DMS79 treated with DMSO at 0.1 percent for 48 hours (cell line): ENCODE data around the gene OR12D1.
"Not testable (repeated sequence)": the region's sequence is repeated elsewhere in the genome, so short reads cannot be mapped to it uniquely, and the experiment has no call there.

Source experiments
- DNase-seq: peaks from one replicate; lab custom pipeline; 2025; lab: John Stamatoyannopoulos, UW

The OR12D1 gene

DNA sequence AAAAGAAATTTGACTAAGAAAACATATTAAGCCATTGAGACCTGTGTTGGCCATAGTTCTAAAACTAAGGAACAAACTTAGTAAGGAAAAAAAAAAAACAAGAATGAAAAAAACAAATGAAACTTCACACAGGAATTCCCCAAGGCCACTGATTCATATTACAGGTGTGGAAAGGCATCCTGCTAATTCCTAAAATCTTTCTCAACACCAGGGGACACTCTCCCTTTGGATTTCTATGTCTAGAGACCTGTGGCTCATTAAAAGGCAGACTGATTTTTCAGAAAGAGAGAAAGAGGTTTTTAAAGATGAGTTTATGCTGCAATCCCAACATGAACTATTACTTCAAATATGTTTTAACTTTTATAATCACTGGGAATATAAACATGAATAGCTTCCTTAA, at the start of gene OR12D1:
OR12D1 (plus strand) TSS at position 341 of the 400 bp plus-strand sequence.
- no peak for DNase-seq

DNA sequence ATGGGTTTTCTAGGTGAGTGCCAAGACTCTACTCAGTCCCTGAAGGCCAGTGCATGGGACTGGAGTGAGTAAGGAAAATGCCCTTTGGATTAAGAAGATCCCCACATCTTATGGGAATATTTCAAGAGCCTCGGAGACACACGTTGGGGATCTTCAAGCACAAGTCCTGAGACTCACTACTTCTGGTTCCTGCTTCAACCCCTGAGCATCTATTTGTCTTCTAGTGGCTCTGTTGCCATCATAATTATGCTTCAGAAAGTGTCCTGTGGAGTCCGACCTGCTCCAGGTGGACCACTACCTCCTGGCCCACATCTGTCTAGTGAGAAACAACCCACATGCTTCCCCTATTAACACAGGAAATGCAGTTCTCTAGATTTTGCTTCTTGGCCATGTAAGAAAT, 46.0 kb upstream of the OR12D1 start, which contains the start of gene OR5V1:
OR5V1 (minus strand) TSS at position 101 of the 400 bp plus-strand sequence. CDS start 12,670 bp downstream, outside the sequence.
- DNase-seq: no peak

DNA sequence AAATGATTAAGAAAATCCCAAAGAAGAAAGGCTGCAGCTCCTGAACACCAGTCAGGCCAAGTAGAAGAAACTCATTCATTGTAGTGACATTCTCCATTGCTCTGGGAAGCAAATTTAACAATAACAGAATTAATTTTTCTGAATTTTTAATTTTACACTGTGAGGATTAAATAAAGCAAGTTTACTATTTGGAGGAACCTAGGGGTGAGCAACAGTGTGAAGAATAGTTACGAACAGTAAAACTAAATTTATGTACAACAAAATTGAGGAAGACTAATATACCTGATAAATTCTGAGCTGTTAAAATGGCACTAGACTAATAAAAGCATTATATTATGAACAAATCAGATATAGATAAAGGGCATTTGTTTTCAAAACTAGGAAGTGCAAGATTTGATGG, 39.5 kb upstream of the OR12D1 start, which contains the start of gene OR12D3:
OR12D3 (minus strand) TSS at position 101 of the 400 bp plus-strand sequence; CDS start at position 97, 4 bp downstream.
- DNase-seq: no peak

DNA sequence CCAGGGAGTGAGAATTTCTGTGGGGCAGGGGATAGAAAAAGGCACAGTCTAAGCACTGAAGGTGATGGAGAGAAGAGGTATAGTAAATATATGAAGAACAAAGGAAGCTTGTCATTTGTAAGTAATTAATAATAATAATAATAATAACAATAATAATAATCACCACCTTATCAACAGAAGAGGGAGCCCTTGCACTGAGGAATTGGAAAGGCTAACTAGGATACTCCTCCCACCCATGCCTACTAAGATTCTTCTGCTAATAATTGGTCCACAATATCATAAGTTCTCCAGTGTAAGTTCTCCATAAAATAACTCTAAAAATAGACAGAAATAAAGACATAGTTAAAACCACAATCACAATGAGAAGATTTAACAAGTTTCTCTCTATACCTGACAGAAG, 38.7 kb upstream of the OR12D1 start:
- DNase-seq: no peak

DNA sequence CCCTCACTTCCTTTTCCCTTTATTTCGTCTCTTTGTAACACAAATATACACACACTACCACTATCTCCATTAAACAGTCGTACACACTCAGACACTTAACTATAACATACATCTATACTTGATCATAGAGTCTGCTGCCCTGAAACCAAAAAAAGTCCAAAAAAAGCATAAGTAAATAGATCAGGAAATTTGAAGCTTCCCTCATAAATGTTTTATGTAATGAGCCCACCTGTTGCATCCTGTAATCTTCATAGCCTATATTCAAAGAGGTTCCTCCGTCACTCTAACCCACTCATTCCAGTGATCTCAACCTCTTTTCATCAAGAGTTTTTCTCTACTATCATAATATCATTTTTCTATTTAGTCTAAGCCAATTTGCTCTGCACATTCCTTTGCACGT, 26.2 kb upstream of the OR12D1 start:
- no peak for DNase-seq

DNA sequence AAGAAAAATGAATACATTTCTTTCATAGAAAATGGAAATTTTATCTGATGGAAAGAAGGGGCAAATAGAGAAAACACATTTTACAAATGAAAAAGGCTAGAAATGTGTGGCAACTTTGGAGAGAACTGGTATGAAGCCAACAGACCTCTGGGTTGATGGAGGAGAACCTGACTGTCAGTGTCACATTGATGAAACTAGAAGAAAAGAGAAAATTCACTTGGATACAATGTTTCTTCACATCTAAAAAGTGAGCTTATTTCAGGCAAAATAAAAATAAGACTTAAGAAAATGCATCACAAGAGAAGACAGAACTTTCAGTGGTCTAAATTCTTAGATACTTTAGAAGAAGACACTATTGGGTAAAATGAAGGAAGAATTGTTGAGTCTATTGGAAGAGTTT, 19.4 kb upstream of the OR12D1 start, which contains the start of gene OR12D2:
OR12D2 (plus strand) TSS at position 301 of the 400 bp plus-strand sequence. CDS start 1,069 bp downstream, outside the sequence.
- DNase-seq: no peak

DNA sequence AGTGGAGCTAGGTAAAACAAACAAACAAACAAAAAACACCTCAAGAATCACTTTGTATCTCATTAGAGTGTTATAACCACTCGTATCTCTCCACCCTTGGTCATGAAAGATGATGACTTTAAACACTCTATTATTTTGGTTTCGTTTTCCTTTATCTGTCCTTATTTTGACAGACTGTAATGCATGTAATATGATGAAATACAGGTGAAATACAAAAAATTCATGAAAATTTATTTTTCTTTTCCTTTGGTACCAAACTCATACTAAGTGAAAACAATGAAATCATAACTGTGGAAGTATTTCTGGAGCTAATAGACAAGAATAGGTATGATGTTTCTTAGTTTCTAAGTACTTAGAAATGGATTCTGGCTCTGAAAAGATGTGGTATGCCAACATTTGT, 15.2 kb upstream of the OR12D1 start:
- no peak for DNase-seq

DNA sequence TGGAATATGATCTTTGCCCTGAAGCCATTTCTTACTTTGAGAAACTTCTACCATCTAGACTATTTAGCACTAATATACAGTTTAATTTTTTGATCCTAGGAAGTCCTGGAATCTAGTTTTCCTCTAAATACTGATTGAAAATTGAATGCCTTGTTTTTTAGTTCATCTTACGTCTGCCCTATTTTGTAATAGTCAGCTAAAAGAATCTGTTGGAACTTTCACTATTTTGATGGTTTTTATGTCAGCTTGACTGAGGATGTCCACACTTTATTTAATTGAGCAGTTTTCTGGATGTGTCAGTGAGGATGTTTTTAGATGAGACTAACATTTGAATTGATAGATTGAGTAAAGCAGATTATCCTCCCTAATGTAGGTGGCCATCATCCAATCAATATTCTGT, 10.9 kb upstream of the OR12D1 start:
- no peak for DNase-seq

DNA sequence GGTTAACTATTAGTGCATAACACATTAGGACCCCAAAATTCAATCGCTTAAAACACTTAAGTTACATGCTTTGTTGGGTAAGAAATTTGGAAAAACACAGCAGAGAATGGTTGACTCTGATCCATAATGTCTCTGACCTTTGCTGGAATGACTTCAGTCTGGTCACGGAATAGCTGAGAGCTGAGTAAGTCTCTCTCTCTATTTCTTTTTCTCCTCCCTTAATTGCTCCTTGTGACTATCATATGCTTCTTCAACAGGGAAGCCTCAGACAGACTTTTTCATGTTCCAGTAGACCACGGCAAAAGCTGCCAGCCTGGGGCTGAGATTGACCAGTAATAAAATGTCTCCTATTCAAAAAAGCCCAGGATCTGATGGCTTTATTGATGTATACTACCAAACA, 4.8 kb downstream of the OR12D1 start:
- DNase-seq: no peak

DNA sequence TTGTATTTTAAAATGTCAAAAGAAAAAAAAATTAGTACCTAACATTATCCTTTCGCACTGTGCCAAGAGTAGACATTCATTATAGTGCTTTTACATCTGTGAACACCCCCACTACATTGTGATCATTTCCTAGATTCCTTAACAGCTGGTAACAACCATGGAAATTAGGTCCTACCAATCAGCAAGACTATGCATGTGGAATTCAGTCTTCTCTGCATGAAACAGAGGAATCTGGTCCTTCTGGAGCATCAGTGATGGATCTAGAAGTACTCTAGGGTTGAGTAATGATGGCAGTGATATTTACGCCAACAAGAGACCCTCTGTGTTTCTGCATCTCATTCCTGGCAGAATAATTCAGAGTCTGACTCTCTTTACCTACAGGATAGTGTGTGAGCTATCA, 9.4 kb downstream of the OR12D1 start:
- DNase-seq: no peak

DNA sequence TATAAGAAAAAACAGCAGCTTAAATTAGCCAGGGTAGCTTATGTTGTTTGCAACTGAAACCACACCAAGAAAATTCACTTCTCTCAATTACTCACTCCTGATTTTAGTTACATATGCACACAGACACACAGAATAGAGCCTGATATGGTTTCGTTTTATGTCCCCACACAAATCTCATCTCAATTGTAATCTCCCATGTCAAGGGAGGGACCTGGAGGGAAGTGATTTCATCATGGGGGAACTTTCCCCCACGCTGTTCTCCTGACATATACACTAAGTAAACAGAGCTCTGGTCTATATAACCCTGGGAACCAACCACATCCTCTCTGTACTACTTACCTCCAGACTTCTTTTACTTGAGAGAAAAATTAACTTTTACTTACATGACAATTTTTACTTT, 9.8 kb downstream of the OR12D1 start:
- no peak for DNase-seq

DNA sequence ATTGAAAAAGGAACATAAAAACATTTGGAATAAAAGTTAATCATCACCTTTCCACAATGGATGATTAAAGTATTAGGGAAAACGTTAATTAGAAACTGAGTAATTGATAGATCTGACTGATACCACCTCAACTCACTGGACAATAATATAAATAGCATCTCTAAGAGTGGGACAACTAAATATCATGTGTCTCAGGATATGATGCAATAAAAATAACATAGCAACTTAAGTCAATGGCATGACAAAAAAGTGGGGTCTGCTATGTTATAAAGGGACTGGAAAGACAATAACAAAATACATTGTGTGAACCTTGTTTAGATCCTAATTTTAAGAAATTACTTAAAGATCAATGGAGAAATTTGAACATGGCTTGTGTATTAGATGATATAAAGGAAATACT, 10.3 kb downstream of the OR12D1 start:
- DNase-seq: no peak

DNA sequence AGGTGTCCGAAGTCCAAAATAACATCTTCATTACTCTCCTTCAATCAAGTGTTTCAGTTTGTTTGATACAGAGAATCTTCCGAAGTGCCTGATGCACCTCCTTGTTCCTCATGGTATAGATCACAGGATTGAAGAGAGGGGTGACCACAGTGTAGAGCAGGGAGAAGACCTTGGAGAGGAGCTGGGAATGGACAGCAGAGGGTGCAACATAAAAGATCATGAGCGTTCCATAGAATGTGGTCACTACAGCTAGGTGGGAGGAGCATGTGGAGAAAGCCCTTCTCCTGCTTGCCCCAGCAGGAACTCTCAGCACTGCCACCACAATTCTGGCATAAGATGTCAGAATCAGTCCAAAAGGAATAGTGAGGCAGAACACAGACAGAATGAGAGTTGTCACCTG, 11.9 kb downstream of the OR12D1 start:
- DNase-seq: no peak

DNA sequence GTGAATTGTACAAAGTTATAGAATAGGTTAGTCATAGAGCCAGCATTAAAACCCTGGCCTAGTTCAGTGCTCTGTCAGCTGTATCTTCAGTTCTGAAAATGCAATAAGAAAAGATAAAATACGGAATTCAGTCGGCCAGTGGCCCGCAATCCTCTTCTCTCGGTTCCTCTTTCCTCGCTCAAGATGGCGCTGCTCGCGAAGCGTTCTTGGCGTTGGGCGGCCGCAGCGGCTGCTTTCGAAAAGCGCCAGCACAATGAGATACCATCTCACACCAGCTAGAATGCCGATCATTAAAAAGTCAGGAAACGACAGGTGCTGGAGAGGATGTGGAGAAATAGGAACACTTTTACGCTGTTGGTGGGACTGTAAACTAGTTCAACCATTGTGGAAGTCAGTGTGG, 22.0 kb downstream of the OR12D1 start:
- not testable (repeated sequence) for DNase-seq

DNA sequence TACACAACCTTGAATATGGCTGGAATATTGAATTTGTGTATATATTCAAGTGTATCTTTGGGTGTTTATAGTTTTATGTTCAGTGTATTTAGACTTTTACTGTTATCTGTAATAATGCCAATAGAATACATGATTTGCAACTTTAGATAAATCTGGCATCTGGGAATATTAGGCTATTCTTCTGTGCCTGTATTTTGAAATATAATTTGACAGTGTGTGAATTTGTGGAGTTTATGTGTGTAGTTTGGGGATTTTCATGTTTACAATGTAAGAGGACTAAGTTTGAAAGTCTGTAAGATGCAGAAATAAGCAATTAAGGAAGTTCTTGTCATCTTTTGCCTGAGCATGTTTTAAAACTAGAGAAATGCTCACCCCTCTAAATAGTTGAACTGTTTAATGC, 24.3 kb downstream of the OR12D1 start, which contains the start of gene OR10C1:
OR10C1 (plus strand) TSS at position 301 of the 400 bp plus-strand sequence. CDS start 710 bp downstream, outside the sequence.
- no peak for DNase-seq

DNA sequence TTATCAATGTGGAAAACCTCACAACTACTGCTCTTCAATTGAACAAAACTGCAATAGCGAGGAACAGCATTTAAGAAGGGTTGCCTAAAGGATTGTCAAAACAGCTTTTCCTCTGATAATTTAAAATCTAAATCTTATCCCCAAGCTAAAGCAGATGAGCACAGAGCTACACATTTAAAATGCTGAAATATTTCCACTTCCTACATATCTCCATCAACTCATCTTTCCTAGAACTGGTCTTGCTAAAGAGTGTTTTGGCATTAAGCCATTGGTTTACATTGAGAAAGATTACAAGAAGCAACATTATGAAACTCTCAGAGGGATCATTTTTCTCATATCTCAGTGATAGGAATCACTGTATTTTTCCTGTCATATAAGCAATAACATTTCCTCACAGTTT, 28.0 kb downstream of the OR12D1 start:
- DNase-seq: no peak

DNA sequence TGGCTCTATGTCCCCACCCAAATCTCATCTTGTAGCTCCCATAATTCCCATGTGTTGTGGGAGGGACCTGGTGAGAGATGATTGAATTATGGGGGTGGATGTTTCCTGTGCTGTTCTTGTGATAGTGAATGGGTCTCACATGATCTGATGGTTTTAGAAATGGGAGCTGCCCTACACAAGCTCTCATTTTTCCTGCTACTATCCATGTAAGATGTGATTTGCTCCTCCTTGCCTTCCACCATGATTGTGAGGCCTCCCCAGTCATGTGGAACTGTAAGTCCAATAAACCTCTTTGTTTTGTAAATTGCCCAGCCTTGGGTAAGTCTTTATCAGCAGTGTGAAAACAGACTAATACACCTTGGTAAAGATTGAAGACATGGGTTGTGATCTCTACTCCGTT, 29.3 kb downstream of the OR12D1 start:
- DNase-seq: not testable (repeated sequence)

DNA sequence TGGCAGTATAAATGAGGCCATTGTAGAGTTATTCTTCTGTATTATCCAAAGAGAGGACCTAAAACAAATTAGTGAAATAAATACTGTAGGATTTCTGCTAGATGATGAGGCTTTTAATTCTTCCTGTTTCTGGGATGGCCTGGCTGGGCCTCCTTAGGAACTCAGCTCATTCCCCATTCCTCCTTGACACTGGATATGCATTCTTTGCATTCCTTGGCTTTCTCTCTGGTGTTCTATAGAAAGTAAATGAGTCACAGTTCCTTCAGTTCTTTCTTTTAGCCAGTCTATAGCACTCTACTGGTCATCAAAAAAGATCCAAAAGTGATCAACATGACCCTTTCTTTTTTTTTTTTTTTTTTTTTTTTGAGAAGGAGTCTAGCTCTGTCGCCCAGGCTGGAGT, 32.9 kb downstream of the OR12D1 start:
- no peak for DNase-seq

DNA sequence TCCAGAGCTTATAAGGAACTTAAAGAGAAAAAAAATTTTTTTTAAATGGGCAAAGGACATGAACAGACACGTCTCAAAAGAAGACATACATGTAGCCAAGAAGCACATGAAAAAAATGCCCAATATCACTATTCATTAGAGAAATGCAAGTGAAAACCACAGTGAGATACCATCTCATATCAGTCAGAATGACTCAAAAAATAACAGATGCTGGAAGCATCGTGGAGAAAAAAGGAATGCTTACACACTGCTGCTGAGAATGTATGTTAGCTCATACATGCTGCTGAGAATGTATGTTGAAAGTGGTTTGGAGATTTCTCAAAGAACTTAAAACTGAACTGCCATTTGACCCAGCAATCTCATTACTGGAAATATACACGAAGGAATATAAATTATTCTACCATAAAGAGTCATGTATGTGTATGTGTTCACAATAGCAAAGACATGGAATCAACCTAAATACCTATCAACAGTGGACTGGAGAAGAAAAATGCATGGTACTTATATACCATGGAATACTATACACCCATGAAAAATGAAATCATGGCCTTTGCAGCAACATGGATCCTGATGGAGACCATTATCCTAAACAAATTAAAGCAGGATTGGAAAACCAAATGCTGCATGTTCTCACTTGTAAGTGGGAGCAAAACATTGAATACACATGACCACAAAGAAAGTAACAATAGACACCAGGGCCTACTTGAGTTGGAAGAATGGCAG, 36.9 kb downstream of the OR12D1 start:
- no peak for DNase-seq

DNA sequence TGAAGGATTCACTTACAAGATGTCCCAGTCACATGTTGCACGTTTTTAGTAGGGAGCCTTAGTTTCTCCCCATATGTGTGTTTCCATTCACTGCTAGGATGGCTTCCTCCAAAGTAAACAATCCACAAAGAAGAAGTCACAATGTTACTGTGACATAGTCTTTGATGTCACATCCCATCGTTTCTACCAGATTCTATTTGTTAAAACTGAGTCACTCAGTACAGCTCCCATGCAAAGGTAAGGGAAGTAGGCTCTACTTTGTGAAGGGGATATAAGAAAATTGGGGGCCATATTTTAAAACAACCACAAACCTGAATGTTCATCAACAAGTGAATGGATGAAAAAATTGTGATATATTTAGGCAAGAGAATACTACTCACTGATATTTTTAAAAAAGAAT, 42.2 kb downstream of the OR12D1 start, which contains the start of the genes OR11A1 and OR2H1:
OR11A1 (minus strand) TSS at position 101 of the 400 bp plus-strand sequence. CDS start 29,430 bp downstream, outside the sequence.
OR2H1 (plus strand) TSS at position 185 of the 400 bp plus-strand sequence. CDS start 4,615 bp downstream, outside the sequence.
- no peak for DNase-seq

DNA sequence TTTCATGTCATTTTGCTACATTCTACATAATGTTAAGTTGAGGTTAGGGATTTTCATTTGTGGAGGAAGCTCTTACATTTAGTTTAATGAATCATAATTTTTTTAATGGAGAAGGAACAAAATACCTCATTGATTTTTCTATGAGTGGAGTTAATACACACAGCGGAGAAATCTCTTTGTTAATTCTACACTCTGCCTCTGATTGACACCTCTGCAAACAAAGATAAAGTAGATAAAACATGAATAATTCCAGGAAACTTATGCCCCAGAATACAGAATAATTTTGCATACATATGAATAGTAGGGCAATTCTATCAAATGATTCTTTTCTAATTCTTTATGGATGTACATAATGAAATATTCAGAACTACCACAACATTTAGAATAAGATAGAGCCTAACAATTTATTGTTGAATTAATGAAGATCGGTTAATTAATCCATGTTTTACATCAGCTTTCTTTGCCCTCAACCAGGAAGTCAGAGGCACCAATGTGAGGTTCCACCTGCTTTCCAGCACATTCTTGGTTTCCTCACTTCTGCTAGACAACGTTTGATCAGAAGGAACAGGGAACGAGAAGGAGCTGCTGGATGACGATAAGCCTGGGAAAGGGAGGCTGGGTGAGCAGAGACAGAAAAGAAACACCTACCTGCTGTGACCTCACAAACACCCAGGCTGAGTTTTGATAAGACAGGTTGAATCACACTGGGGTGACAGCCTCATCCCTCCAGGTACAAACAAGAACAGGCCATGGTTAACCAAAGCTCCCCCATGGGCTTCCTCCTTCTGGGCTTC, 46.5 kb downstream of the OR12D1 start:
- DNase-seq: no peak

DNA sequence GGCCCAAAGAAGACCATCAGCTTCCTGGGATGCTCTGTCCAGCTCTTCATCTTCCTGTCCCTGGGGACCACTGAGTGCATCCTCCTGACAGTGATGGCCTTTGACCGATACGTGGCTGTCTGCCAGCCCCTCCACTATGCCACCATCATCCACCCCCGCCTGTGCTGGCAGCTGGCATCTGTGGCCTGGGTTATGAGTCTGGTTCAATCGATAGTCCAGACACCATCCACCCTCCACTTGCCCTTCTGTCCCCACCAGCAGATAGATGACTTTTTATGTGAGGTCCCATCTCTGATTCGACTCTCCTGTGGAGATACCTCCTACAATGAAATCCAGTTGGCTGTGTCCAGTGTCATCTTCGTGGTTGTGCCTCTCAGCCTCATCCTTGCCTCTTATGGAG, 47.3 kb downstream of the OR12D1 start:
- no peak for DNase-seq

DNA sequence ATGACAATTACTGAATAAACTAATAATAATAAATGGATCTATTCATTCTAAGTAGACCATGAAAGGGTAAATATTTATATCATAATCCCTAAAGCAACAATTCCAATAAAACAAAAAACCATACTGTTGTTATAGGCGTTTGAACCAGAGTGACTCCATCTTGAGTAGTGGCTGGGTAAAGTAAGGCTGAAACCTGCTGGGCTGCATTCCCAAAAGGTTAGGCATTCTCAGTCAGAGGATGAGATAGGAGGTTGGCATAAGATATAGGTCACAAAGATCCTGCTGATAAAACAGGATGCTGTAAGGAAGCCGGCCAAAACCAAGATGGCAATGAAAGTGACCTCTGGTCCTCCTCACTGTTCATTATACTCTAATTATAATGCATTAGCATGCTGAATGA, 50.6 kb downstream of the OR12D1 start:
- no peak for DNase-seq
